GM12873 (cell line): Measurements from ENCODE around the gene PRKAR2B.

Experiments
- CTCF ChIP-seq: IDR thresholded peaks from 2 replicates; pipeline ENCODE4 v1.5.1; 2012; ENCODE audit warnings: low read depth, mild to moderate bottlenecking, moderate library complexity, low read length, control low read depth; ENCODE audit not compliant: insufficient read depth; ENCODE audit errors: missing control alignments

PRKAR2B gene

GRCh38 chr7:107138696-107139420 lies 94.4 kb downstream of the PRKAR2B start:
- TF ChIP-seq CTCF: no peak

- TF ChIP-seq CTCF: no peak
Observed at GRCh38 chr7:107145067-107145838, 100.7 kb downstream of the PRKAR2B start.

GRCh38 chr7:107147464-107148393 lies 103.2 kb downstream of the PRKAR2B start:
- TF ChIP-seq CTCF: peak; percentile 68

- TF ChIP-seq CTCF: no peak
Observed at GRCh38 chr7:107148721-107149120, 104.2 kb downstream of the PRKAR2B start.

- no peak for TF ChIP-seq CTCF
Observed at GRCh38 chr7:107149863-107150262, 105.4 kb downstream of the PRKAR2B start.

GRCh38 chr7:107150375-107151073 lies 106.0 kb downstream of the PRKAR2B start:
- peak; percentile 51 for TF ChIP-seq CTCF
